ENCODE data around the gene BRINP2.

BRINP2 gene

GRCh38 chr1:177329871-177330270 lies 159.1 kb downstream of the BRINP2 start:
- DNase-seq, result no peak
